SH-SY5Y (cell line): Measurements from ENCODE around the gene CCER1.

Experiments used
- GATA2 ChIP-seq: IDR thresholded peaks from 2 replicates; pipeline ENCODE4 v1.6.1; 2011; ENCODE audit warnings: mild to moderate bottlenecking, low read depth, low read length
- GATA3 ChIP-seq: IDR thresholded peaks from 2 replicates; pipeline ENCODE4 v1.6.1; 2011; ENCODE audit warnings: low read depth, mild to moderate bottlenecking, low read length, moderate library complexity

DNA sequence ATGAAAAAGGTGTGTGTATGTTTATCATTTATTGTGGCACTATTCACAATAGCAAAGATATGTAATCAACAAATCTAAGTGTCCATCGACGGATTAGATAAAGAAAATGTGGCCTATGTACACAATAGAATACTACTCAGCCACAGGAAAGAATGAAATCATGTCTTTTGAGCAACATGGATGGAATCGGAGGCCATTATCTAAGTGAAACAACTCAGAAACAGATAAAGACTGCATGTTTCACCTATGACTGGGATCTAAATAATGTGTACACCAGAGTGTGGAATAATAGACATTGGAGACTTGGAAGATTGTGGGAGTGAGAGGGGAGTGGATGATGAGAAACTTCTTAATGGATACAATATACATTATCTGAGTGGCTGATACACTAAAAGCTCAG lies 44.0 kb downstream of the CCER1 start:
- TF ChIP-seq GATA2 (no peak), GATA3 (no peak)
